H1 (cell line): ENCODE measurements around the gene XRRA1. TPM values are rescaled to one million over a fixed set of nuclear protein-coding genes. Genes with fewer than 3 reads are reported as not detected.

Experiments
- CTCF ChIA-PET: fragments of 300-600 bp; sonication (Branson Sonifier 250); formaldehyde crosslinking; loops from one replicate; lab custom pipeline; 2021; ENCODE audit not compliant: partially characterized antibody; lab: Charles Lee
- POLR2A ChIA-PET: fragments of 300-600 bp; sonication (Branson Sonifier 250); formaldehyde crosslinking; loops from one replicate; lab custom pipeline; 2021; ENCODE audit warnings: inconsistent platforms; ENCODE audit not compliant: partially characterized antibody; lab: Charles Lee
- DNase-seq, 2 experiments: peaks; one replicate each; pipeline versions ENCODE4 v3.0.0 to v3.0.0-alpha.2; 2010 to 2022; ENCODE audit warnings: low spot score in 2 of 2, low read depth in 1 of 2, mixed read lengths in 1 of 2
- FAIRE-seq: peaks from 2 replicates; lab custom pipeline; 2011; peaks lifted over from hg19 to GRCh38; lab: Jason Lieb, UNC
- H2AFZ ChIP-seq: 2 replicates; pipeline ENCODE4 v1.8.1; 2012; ENCODE audit warnings: low read length, inconsistent platforms
- H2AK5ac ChIP-seq: 2 replicates; pipeline ENCODE4 v1.6.1; 2013; ENCODE audit warnings: low read depth, low read length
- H2BK120ac ChIP-seq: replicated peaks from 2 replicates; pipeline ENCODE3; 2013; ENCODE audit warnings: low read depth, low read length, inconsistent platforms
- H2BK12ac ChIP-seq: 2 replicates; pipeline ENCODE4 v1.6.1; 2013; ENCODE audit warnings: low read depth, low read length
- H2BK15ac ChIP-seq: 2 replicates; pipeline ENCODE4 v1.6.1; 2013; ENCODE audit warnings: low read length
- H2BK20ac ChIP-seq: 2 replicates; pipeline ENCODE4 v1.6.1; 2013; ENCODE audit warnings: low read length
- H2BK5ac ChIP-seq: 2 replicates; pipeline ENCODE4 v1.6.1; 2013; ENCODE audit warnings: low read depth, low read length
- H3K14ac ChIP-seq: 2 replicates; pipeline ENCODE4 v1.6.1; 2013; ENCODE audit warnings: inconsistent platforms; ENCODE audit not compliant: insufficient read length
- H3K18ac ChIP-seq: 2 replicates; pipeline ENCODE4 v1.6.1; 2013; ENCODE audit warnings: low read length; ENCODE audit errors: extremely low read depth
- H3K23ac ChIP-seq: 2 replicates; pipeline ENCODE4 v1.6.1; 2013; ENCODE audit warnings: inconsistent platforms; ENCODE audit not compliant: insufficient read length
- H3K23me2 ChIP-seq: 2 replicates; pipeline ENCODE4 v1.6.1; 2013; ENCODE audit warnings: low read depth, low read length
- H3K27ac ChIP-seq: 2 replicates; pipeline ENCODE4 v1.6.1; 2011; ENCODE audit warnings: low read depth, low read length, inconsistent platforms
- H3K27me3 ChIP-seq, 4 experiments: replicated peaks in 1 of 4; 1 replicate in 1 of 4; 2 replicates in 3 of 4; pipeline versions ENCODE4 v1.6.1 to v1.8.1; 2011 to 2013; ENCODE audit warnings: low read length in 3 of 4, mild to moderate bottlenecking in 3 of 4, inconsistent platforms in 2 of 4, mixed read lengths in 2 of 4, moderate library complexity in 1 of 4; ENCODE audit not compliant: control insufficient read depth in 3 of 4, insufficient read depth in 3 of 4; ENCODE audit errors: extremely low read depth in 1 of 4
- H3K36me3 ChIP-seq, 4 experiments: 2 replicates each; pipeline versions ENCODE4 v1.6.1 to v1.8.1; 2011 to 2013; ENCODE audit warnings: mild to moderate bottlenecking in 4 of 4, low read length in 3 of 4, moderate library complexity in 2 of 4, control low read depth in 1 of 4, inconsistent platforms in 1 of 4; ENCODE audit not compliant: insufficient read depth in 4 of 4, control insufficient read depth in 2 of 4
- H3K4ac ChIP-seq: replicated peaks from 2 replicates; pipeline ENCODE3; 2013; ENCODE audit warnings: low read length, low read depth, mixed read lengths, inconsistent platforms; ENCODE audit not compliant: insufficient read length
- H3K4me1 ChIP-seq, 4 experiments: replicated peaks in 1 of 4; 1 replicate in 1 of 4; 2 replicates in 3 of 4; pipeline versions ENCODE4 v1.6.1 to v1.8.1; 2011 to 2013; ENCODE audit warnings: low read length in 3 of 4, inconsistent platforms in 2 of 4, mixed read lengths in 1 of 4; ENCODE audit not compliant: insufficient read depth in 4 of 4, control insufficient read depth in 3 of 4
- H3K4me2 ChIP-seq, 2 experiments: 2 replicates each; pipeline versions ENCODE4 v1.6.1 to v1.8.1; 2011 to 2013; ENCODE audit warnings: low read depth in 2 of 2, low read length in 2 of 2, control low read depth in 1 of 2, inconsistent platforms in 1 of 2, mild to moderate bottlenecking in 1 of 2; ENCODE audit not compliant: insufficient read depth in 1 of 2
- H3K4me3 ChIP-seq, 4 experiments: fragments of 200-600, 300-600 bp in 1 of 4; sonication (generic), shearing (Covaris generic), sonication (Bioruptor Twin) in 1 of 4; 2 replicates each; pipeline versions ENCODE4 v1.5.1 to v1.8.1; 2011 to 2016; ENCODE audit warnings: low read length in 4 of 4, low read depth in 3 of 4, control low read depth in 2 of 4, inconsistent platforms in 2 of 4, mild to moderate bottlenecking in 2 of 4, mixed read lengths in 1 of 4, moderate library complexity in 1 of 4; ENCODE audit not compliant: insufficient read depth in 2 of 4; ENCODE audit errors: extremely low read depth in 1 of 4
- H3K56ac ChIP-seq: replicated peaks from 2 replicates; pipeline ENCODE3; 2013; ENCODE audit warnings: low read depth, mild to moderate bottlenecking, mixed read lengths, low read length, inconsistent platforms; ENCODE audit not compliant: insufficient read length
- H3K79me1 ChIP-seq: 2 replicates; pipeline ENCODE4 v1.6.1; 2013; ENCODE audit warnings: low read depth, low read length, control low read depth
- H3K79me2 ChIP-seq, 2 experiments: 2 replicates each; pipeline versions ENCODE4 v1.6.1 to v1.8.1; 2012 to 2013; ENCODE audit warnings: low read length in 2 of 2, mild to moderate bottlenecking in 2 of 2, inconsistent platforms in 1 of 2; ENCODE audit not compliant: insufficient read depth in 2 of 2, control insufficient read depth in 1 of 2
- H3K9ac ChIP-seq, 4 experiments: replicated peaks in 1 of 4; 1 replicate in 1 of 4; 2 replicates in 3 of 4; pipeline versions ENCODE4 v1.6.1 to v1.8.1; 2011 to 2013; ENCODE audit warnings: low read depth in 3 of 4, low read length in 3 of 4, control low read depth in 2 of 4, mild to moderate bottlenecking in 2 of 4, moderate library complexity in 2 of 4, inconsistent platforms in 1 of 4; ENCODE audit errors: extremely low read depth in 1 of 4
- H3K9me3 ChIP-seq, 2 experiments: 2 replicates each; pipeline versions ENCODE4 v1.6.1 to v1.8.1; 2012 to 2013; ENCODE audit warnings: mild to moderate bottlenecking in 2 of 2, moderate library complexity in 2 of 2, control low read depth in 1 of 2, inconsistent platforms in 1 of 2, low read depth in 1 of 2, low read length in 1 of 2, mixed read lengths in 1 of 2; ENCODE audit not compliant: insufficient read depth in 2 of 2
- H4K20me1 ChIP-seq, 2 experiments: replicated peaks in 1 of 2; 2 replicates each; pipeline versions ENCODE3 to v1.8.1; 2011 to 2013; ENCODE audit warnings: inconsistent platforms in 2 of 2, low read length in 2 of 2, mild to moderate bottlenecking in 1 of 2; ENCODE audit not compliant: insufficient read depth in 2 of 2, control insufficient read depth in 1 of 2
- H4K5ac ChIP-seq: 2 replicates; pipeline ENCODE4 v1.6.1; 2013; ENCODE audit warnings: low read length, low read depth, mixed read lengths, inconsistent platforms; ENCODE audit not compliant: insufficient read length
- H4K8ac ChIP-seq: 2 replicates; pipeline ENCODE4 v1.8.0; 2013; ENCODE audit warnings: mild to moderate bottlenecking, moderate library complexity, low read length, inconsistent platforms; ENCODE audit not compliant: insufficient read depth; ENCODE audit errors: extremely low read depth
- H4K91ac ChIP-seq: replicated peaks from 2 replicates; pipeline ENCODE3; 2013; ENCODE audit warnings: low read length, mixed read lengths, inconsistent platforms; ENCODE audit not compliant: insufficient read length
- EZH2 ChIP-seq: fragments of 200-600 bp; sonication (generic); IDR thresholded peaks from 2 replicates; pipeline ENCODE4 v1.7.1; 2012; ENCODE audit warnings: low read depth, mild to moderate bottlenecking, moderate library complexity, low read length, inconsistent platforms; ENCODE audit not compliant: severe bottlenecking
- POLR2A ChIP-seq, 2 experiments: IDR thresholded peaks; 1 replicate in 1 of 2; 2 replicates in 1 of 2; pipeline ENCODE4 v1.6.1; 2011; ENCODE audit warnings: low read depth in 2 of 2, low read length in 2 of 2, mild to moderate bottlenecking in 2 of 2; ENCODE audit errors: control extremely low read depth in 1 of 2
- SUZ12 ChIP-seq: fragments of 200-600 bp; sonication (generic); IDR thresholded peaks from 2 replicates; pipeline ENCODE4 v1.6.1; 2012; ENCODE audit warnings: mild to moderate bottlenecking, inconsistent platforms, low read length, moderate library complexity, mixed read lengths
- polyA plus RNA-seq, 7 experiments: library from polyadenylated mRNA; depleted of rRNA in 3 of 7; stranded (reverse) in 5 of 7; unstranded in 2 of 7; fragments of >200 nt in 5 of 7; fragments of 200-250 nt in 2 of 7; gene quantifications; 1 replicate in 5 of 7; 2 replicates in 1 of 7; 4 replicates in 1 of 7; pipeline versions ENCODE4 v1.2.1 to v1.2.3, GENCODE V29; 2011 to 2013; ENCODE audit warnings: missing spikeins in 2 of 7, mixed read lengths in 2 of 7
- total RNA-seq: library from RNA; stranded (reverse); fragmentation: NEBNext Ultra II Directional; extraction: Animal tissue kit (Norgen Biotek cat#: 25700); gene quantifications from 2 replicates; pipeline ENCODE4 v1.2.1, GENCODE V29; 2021

XRRA1 gene
- total and polyA plus RNA-seq, 2 of the 8 experiments (the other 6 are each of a cell fraction or from before 2014, with no cell fraction given): 2.1 to 7.1 TPM

DNA sequence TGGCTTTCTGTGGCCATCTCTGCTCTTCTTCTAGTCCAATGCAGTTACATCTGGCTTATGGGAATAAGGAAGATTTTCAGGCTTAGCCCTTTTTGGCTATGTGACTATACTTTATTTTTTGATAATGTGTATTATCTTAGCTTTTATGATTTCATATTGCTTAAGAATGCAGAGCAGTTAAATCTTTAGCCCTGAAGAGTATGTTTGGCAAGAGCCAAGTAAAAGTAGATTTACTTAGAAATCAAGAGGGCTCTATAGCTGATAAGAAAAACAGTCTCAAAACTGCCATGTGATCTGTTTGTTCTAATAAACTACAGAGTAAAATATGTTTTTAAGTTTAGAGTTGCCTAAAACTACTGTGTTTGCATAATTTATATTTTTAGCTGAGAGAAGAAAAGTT, 139.1 kb downstream of the XRRA1 start:
- no peak overlapping the region for H2AFZ ChIP-seq
- no peaks in the 10 kb centered on the region; a peak in 1 of 8 replicates for H3K36me3 ChIP-seq
- no peak overlapping the region for H4K5ac ChIP-seq
- H4K20me1 ChIP-seq: no peaks in the 10 kb centered on the region
- H2BK15ac ChIP-seq: no peak overlapping the region
- no peak overlapping the region for H2AK5ac ChIP-seq
- no peak overlapping the region for H3K4me2 ChIP-seq
- POLR2A ChIA-PET: no interaction called here
- no peaks in the 10 kb centered on the region for H3K79me1 ChIP-seq
- no peak overlapping the region for H2BK5ac ChIP-seq
- H4K91ac ChIP-seq: no peak overlapping the region
- no peak overlapping the region for H3K9ac ChIP-seq
- H3K27me3 ChIP-seq: no peaks in the 10 kb centered on the region
- no peaks in the 10 kb centered on the region for H3K79me2 ChIP-seq
- no peak for DNase-seq
- H3K9me3 ChIP-seq: no peaks in the 10 kb centered on the region
- no peaks in the 10 kb centered on the region for H3K23me2 ChIP-seq
- no peak overlapping the region for H2BK20ac ChIP-seq
- no peak overlapping the region for H2BK12ac ChIP-seq
- H3K27ac ChIP-seq: no peak overlapping the region
- no peak for FAIRE-seq
- CTCF ChIA-PET: no interaction called here
- no peak overlapping the region for H3K18ac ChIP-seq
- no peak overlapping the region for H4K8ac ChIP-seq
- H2BK120ac ChIP-seq: no peak overlapping the region
- H3K56ac ChIP-seq: no peak overlapping the region
- H3K23ac ChIP-seq: no peak overlapping the region
- no peak overlapping the region for H3K14ac ChIP-seq
- H3K4me3 ChIP-seq: no peak overlapping the region
- no peak overlapping the region for H3K4ac ChIP-seq
- no peaks in the 10 kb centered on the region for H3K4me1 ChIP-seq
- TF ChIP-seq SUZ12: no peak
- TF ChIP-seq EZH2: no peak
- TF ChIP-seq POLR2A (IDR thresholded peaks at IDR 0.05; ENCODE audit: control extremely low read depth in 1 of 2, low read depth in 2 of 2, low read length in 2 of 2): no peak
